ENCODE data around the gene EGFL7. TPM values are rescaled to one million over a fixed set of nuclear protein-coding genes. Genes with fewer than 3 reads are reported as not detected.

Gene EGFL7
- polyA plus RNA-seq, 1 donor from 2014 or later = not detected

GRCh38 chr9:136720898-136721338, 58.2 kb downstream of the EGFL7 start:
- Mint-ChIP-seq H3K27ac (peak overlapping the region; percentile 46 to 63 (median 53)), H3K27me3 (peaks cover 1% of the 10 kb centered on the region), H3K9me3 (no peaks in the 10 kb centered on the region), H3K4me3 (peak overlapping the region in 1 of 4 donors; percentile 54), H3K4me1 (peaks cover 4 to 17% (median 5%) of the 10 kb centered on the region in 3 donors), H3K36me3 (no peaks in the 10 kb centered on the region)

- H3K4me3 Mint-ChIP-seq = peak overlapping the region in 1 of 4 donors; percentile 54
- H3K9me3 Mint-ChIP-seq = no peaks in the 10 kb centered on the region
- H3K27ac Mint-ChIP-seq = peak overlapping the region; percentile 46 to 63 (median 53)
These were observed 58.8 kb downstream of the EGFL7 start for GRCh38 chr9:136721339-136722092.

More at GRCh38 chr9:136721339-136722092, 58.8 kb downstream of the EGFL7 start:
- Mint-ChIP-seq H3K4me1 (peaks cover 7 to 23% (median 7%) of the 10 kb centered on the region in 3 donors), H3K27me3 (no peaks in the 10 kb centered on the region), H3K36me3 (peaks cover 2% of the 10 kb centered on the region)

Other genes with a start within 250 kb of the EGFL7 start
- 6.9 TPM for gene INPP5E, start 223.1 kb upstream of the EGFL7 start, polyA plus RNA-seq
- gene SEC16A, start 179.9 kb upstream of the EGFL7 start, polyA plus RNA-seq = 30.1 TPM
- gene NOTCH1, start 116.9 kb upstream of the EGFL7 start, polyA plus RNA-seq = 3.5 TPM
- gene AGPAT2, start 24.5 kb downstream of the EGFL7 start, polyA plus RNA-seq = 42.0 TPM
- 0.90 TPM for gene DIPK1B, start 49.7 kb downstream of the EGFL7 start, polyA plus RNA-seq
- gene LCN10, start 80.0 kb downstream of the EGFL7 start, polyA plus RNA-seq = 68.0 TPM
- gene LCN6, start 85.6 kb downstream of the EGFL7 start, polyA plus RNA-seq = not detected
- gene LCN8, start 95.3 kb downstream of the EGFL7 start, polyA plus RNA-seq = 0.44 TPM
- gene LCN15, start 101.6 kb downstream of the EGFL7 start, polyA plus RNA-seq = not detected
- 45.9 TPM for gene TMEM141, start 128.4 kb downstream of the EGFL7 start, polyA plus RNA-seq
- gene CCDC183, start 133.4 kb downstream of the EGFL7 start, polyA plus RNA-seq = 0.78 TPM
- 19.7 TPM for gene RABL6, start 145.0 kb downstream of the EGFL7 start, polyA plus RNA-seq
- gene AJM1, start 179.6 kb downstream of the EGFL7 start, polyA plus RNA-seq = 0.10 TPM
- gene PHPT1, start 186.5 kb downstream of the EGFL7 start, polyA plus RNA-seq = 91.6 TPM
- 0.11 TPM for gene MAMDC4, start 189.4 kb downstream of the EGFL7 start, polyA plus RNA-seq
- 378 TPM for gene EDF1, start 203.4 kb downstream of the EGFL7 start, polyA plus RNA-seq
- 42.8 TPM for gene TRAF2, start 223.6 kb downstream of the EGFL7 start, polyA plus RNA-seq

All from IgD-negative memory B cell (primary cell).